IMR-90 (cell line): ENCODE measurements around the gene ASXL3. TPM values are rescaled to one million over a fixed set of nuclear protein-coding genes. Genes with fewer than 3 reads are reported as not detected.

Experiments
- ATAC-seq: fragments of 200-7000 bp; cut with Tn5 transposase; 2 replicates; pipeline ENCODE4 v1.9.1; 2020; ENCODE audit warnings: low read depth, mild to moderate bottlenecking, moderate library complexity
- BruUV-seq: library from RNA; stranded (reverse); fragments of 400-500 nt; replicated peaks from 2 replicates; lab custom pipeline; 2021; lab: Mats Ljungman, UMichigan
- CTCF ChIA-PET: fragments of 300-600 bp; formaldehyde crosslinking; extraction: SDS; loops from one replicate; lab custom pipeline; 2021; ENCODE audit warnings: antibody characterized with exemption; lab: Yijun Ruan, JAX
- POLR2A ChIA-PET: fragments of 300-600 bp; sonication (Branson Sonifier 250); formaldehyde crosslinking; loops from one replicate; lab custom pipeline; 2022; ENCODE audit warnings: antibody characterized with exemption; ENCODE audit not compliant: unreplicated experiment; lab: Charles Lee
- DNase-seq: peaks from one replicate; pipeline ENCODE4 v3.0.0; 2013
- H2AFZ ChIP-seq: replicated peaks from 2 replicates; pipeline ENCODE3; 2013; ENCODE audit warnings: low read length, mild to moderate bottlenecking; ENCODE audit not compliant: poor library complexity
- H2AK5ac ChIP-seq: 2 replicates; pipeline ENCODE4 v1.6.1; 2013; ENCODE audit warnings: low read depth, low read length, inconsistent platforms
- H2AK9ac ChIP-seq: replicated peaks from 2 replicates; pipeline ENCODE3; 2013; ENCODE audit warnings: mild to moderate bottlenecking, low read depth, low read length, moderate library complexity; ENCODE audit not compliant: poor library complexity
- H2BK120ac ChIP-seq: 2 replicates; pipeline ENCODE4 v1.6.1; 2013; ENCODE audit warnings: low read depth, low read length, inconsistent platforms
- H2BK15ac ChIP-seq: 3 replicates; pipeline ENCODE4 v1.6.1; 2013; ENCODE audit warnings: low read depth, low read length, inconsistent platforms
- H2BK20ac ChIP-seq: 2 replicates; pipeline ENCODE4 v1.6.1; 2013; ENCODE audit warnings: low read depth, mild to moderate bottlenecking, inconsistent platforms, low read length, moderate library complexity
- H2BK5ac ChIP-seq: 2 replicates; pipeline ENCODE4 v1.6.1; 2013; ENCODE audit warnings: mild to moderate bottlenecking, low read depth, low read length, inconsistent platforms; ENCODE audit not compliant: poor library complexity, severe bottlenecking
- H3K14ac ChIP-seq: replicated peaks from 2 replicates; pipeline ENCODE4 v1.6.1; 2013; ENCODE audit warnings: low read depth, low read length, inconsistent platforms
- H3K18ac ChIP-seq: 2 replicates; pipeline ENCODE4 v1.6.1; 2013; ENCODE audit warnings: low read depth, low read length, control low read depth
- H3K23ac ChIP-seq: 2 replicates; pipeline ENCODE4 v1.6.1; 2013; ENCODE audit warnings: low read depth, low read length, inconsistent platforms
- H3K27ac ChIP-seq: 2 replicates; pipeline ENCODE4 v1.5.1; 2013; ENCODE audit warnings: mild to moderate bottlenecking, control low read depth, low read length; ENCODE audit not compliant: insufficient read depth
- H3K27me3 ChIP-seq: 2 replicates; pipeline ENCODE4 v1.6.1; 2013; ENCODE audit warnings: low read length; ENCODE audit not compliant: control insufficient read depth, insufficient read depth
- H3K36me3 ChIP-seq: 2 replicates; pipeline ENCODE4 v1.6.1; 2013; ENCODE audit warnings: low read length, mixed read lengths; ENCODE audit not compliant: control insufficient read depth, insufficient read depth
- H3K4ac ChIP-seq: 2 replicates; pipeline ENCODE4 v1.6.1; 2013; ENCODE audit warnings: low read depth, low read length, inconsistent platforms
- H3K4me1 ChIP-seq: 2 replicates; pipeline ENCODE4 v1.6.1; 2013; ENCODE audit warnings: low read length, mixed read lengths; ENCODE audit not compliant: control insufficient read depth, insufficient read depth
- H3K4me2 ChIP-seq: 2 replicates; pipeline ENCODE4 v1.6.1; 2013; ENCODE audit warnings: low read depth, mild to moderate bottlenecking, control low read depth, low read length, moderate library complexity
- H3K4me3 ChIP-seq: 2 replicates; pipeline ENCODE4 v1.5.1; 2013; ENCODE audit warnings: low read depth, mild to moderate bottlenecking, control low read depth, low read length, moderate library complexity; ENCODE audit not compliant: insufficient read depth
- H3K56ac ChIP-seq: 2 replicates; pipeline ENCODE4 v1.6.1; 2013; ENCODE audit warnings: low read length, inconsistent platforms; ENCODE audit not compliant: insufficient read depth; ENCODE audit errors: extremely low read depth
- H3K79me1 ChIP-seq, 2 experiments: 2 replicates each; pipeline ENCODE4 v1.6.1; 2013; ENCODE audit warnings: low read length in 2 of 2, inconsistent platforms in 1 of 2, low read depth in 1 of 2
- H3K9ac ChIP-seq: 2 replicates; pipeline ENCODE4 v1.6.1; 2013; ENCODE audit warnings: low read depth, low read length, control low read depth
- H3K9me1 ChIP-seq: 2 replicates; pipeline ENCODE4 v1.6.1; 2013; ENCODE audit warnings: low read length, inconsistent platforms; ENCODE audit not compliant: insufficient read depth
- H3K9me3 ChIP-seq: 2 replicates; pipeline ENCODE4 v1.6.1; 2013; ENCODE audit warnings: low read length; ENCODE audit not compliant: control insufficient read depth, insufficient read depth
- H4K20me1 ChIP-seq: 2 replicates; pipeline ENCODE4 v1.6.1; 2013; ENCODE audit warnings: low read length, inconsistent platforms; ENCODE audit not compliant: insufficient read depth
- H4K5ac ChIP-seq: 2 replicates; pipeline ENCODE4 v1.6.1; 2013; ENCODE audit warnings: mild to moderate bottlenecking, low read depth, low read length, control low read depth
- H4K8ac ChIP-seq, 2 experiments: 2 replicates each; pipeline ENCODE4 v1.6.1; 2013; ENCODE audit warnings: low read depth in 2 of 2, low read length in 2 of 2, control low read depth in 1 of 2, inconsistent platforms in 1 of 2
- H4K91ac ChIP-seq: 2 replicates; pipeline ENCODE4 v1.6.1; 2013; ENCODE audit warnings: low read depth, low read length, inconsistent platforms; ENCODE audit not compliant: insufficient read depth
- RCOR1 ChIP-seq: IDR thresholded peaks from 2 replicates; pipeline ENCODE4 v1.6.1; 2012; ENCODE audit warnings: mild to moderate bottlenecking, low read length, improper control_type of control experiment; ENCODE audit not compliant: insufficient replicate concordance
- WGBS, 2 experiments: methylation state at CpG; one replicate each; pipeline versions ENCODE4 v1.1.5 to v1.1.7; 2013; ENCODE audit warnings: missing lambda C conversion rate in 2 of 2; ENCODE audit not compliant: insufficient read length in 1 of 2; ENCODE audit errors: extremely low coverage in 2 of 2; 5-methylcytosine and 5-hydroxymethylcytosine counted together
- dilution Hi-C: fragments of 300-500 bp; cut with HindIII; formaldehyde crosslinking; loops from one replicate; pipeline ENCODE4 v1.14.3; 2018; ENCODE audit warnings: low sequenced_read_pairs; ENCODE audit not compliant: unreplicated experiment
- in situ Hi-C: fragments of 300-500 bp; cut with MboI; formaldehyde crosslinking; loops from 3 replicates; pipeline ENCODE4 v1.14.3; 2019; ENCODE audit warnings: low sequenced_read_pairs, inconsistent platforms, mixed read lengths
- intact Hi-C: fragments of 100-400 bp; cut with micrococcal nuclease; formaldehyde crosslinking; loops from 2 replicates; pipeline ENCODE4 v1.10.0; 2022
- polyA plus RNA-seq, 3 experiments: library from polyadenylated mRNA; depleted of rRNA; stranded (reverse); fragments of >200 nt; gene quantifications; 2 replicates each; pipeline ENCODE4 v1.2.3, GENCODE V29; 2012; ENCODE audit warnings: low replicate concordance in 1 of 3
- total RNA-seq: library from RNA; depleted of rRNA; stranded (reverse); fragments of >200 nt; gene quantifications from 2 replicates; pipeline ENCODE4 v1.2.3, GENCODE V29; 2012

The ASXL3 gene
- total and polyA plus RNA-seq, 2 of the 4 experiments (the other 2 are of a cell fraction): 0.03 to 0.54 TPM

DNA sequence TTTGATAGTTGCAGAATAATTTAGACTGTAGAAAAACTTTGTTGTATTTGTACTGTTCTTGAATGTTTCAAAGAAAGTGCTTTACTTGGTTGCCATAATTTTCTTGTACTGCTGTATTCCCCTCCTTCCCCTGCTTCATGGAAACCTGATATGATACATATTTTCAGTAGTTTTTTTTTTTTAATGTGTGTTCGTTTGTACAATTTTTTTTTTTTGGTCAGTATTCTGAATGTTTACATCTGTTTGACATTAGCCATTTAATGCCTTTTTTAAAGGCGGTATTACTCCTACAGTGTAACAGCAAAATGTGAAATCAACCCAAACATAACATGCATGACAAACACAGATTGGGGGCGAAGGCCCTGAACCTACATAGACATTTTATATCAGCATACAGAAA is 172.3 kb downstream of the ASXL3 start:
- H3K79me1 ChIP-seq: no peaks in the 10 kb centered on the region
- H4K8ac ChIP-seq: no peak overlapping the region
- no peak for DNase-seq
- CTCF ChIA-PET: interaction anchor here (0.6 to 1.0 kb wide), 2 partner anchors 11 to 122 kb away, joined by 3 to 4 read pairs; no protein-coding TSS in a partner anchor
- H3K14ac ChIP-seq: no peak overlapping the region
- ATAC-seq: no peak; the same call in 1 of the 2 replicates
- H3K36me3 ChIP-seq: no peaks in the 10 kb centered on the region
- TF ChIP-seq RCOR1: no peak
- H3K4ac ChIP-seq: no peak overlapping the region
- H3K9me1 ChIP-seq: no peaks in the 10 kb centered on the region
- H3K4me2 ChIP-seq: no peak overlapping the region
- dilution Hi-C loops (no loop called here), in situ Hi-C loops (no loop called here), intact Hi-C loops (loop anchor here (5.0 to 10.0 kb wide), 3 partner anchors 98 to 1237 kb away; no protein-coding TSS in a partner anchor)
- H2BK5ac ChIP-seq: no peak overlapping the region
- H4K5ac ChIP-seq: no peak overlapping the region
- H2BK120ac ChIP-seq: no peak overlapping the region
- no peaks in the 10 kb centered on the region for H4K20me1 ChIP-seq
- WGBS, 2 experiments: no CpG with 5 or more reads among the region's 3 CpGs
- no peak overlapping the region for H4K91ac ChIP-seq
- no peak overlapping the region for H3K18ac ChIP-seq
- no TSS peak for BruUV-seq
- peaks cover under 1% of the 10 kb centered on the region; the same call in 1 of the 2 replicates for H3K4me1 ChIP-seq
- no peak overlapping the region for H3K4me3 ChIP-seq
- H3K9ac ChIP-seq: no peak overlapping the region
- H3K56ac ChIP-seq: no peak overlapping the region
- peaks cover 1% of the 10 kb centered on the region; the same call in 1 of the 2 replicates for H3K27me3 ChIP-seq
- H3K9me3 ChIP-seq: no peaks in the 10 kb centered on the region
- H2BK15ac ChIP-seq: no peak overlapping the region
- H2AFZ ChIP-seq: no peak overlapping the region
- POLR2A ChIA-PET: no interaction called here
- H2AK5ac ChIP-seq: no peak overlapping the region
- H3K23ac ChIP-seq: no peak overlapping the region
- no peak overlapping the region for H2BK20ac ChIP-seq
- H2AK9ac ChIP-seq: no peak overlapping the region
- no peak overlapping the region for H3K27ac ChIP-seq
